Measurements from ENCODE around the gene MACROD1. TPM values are rescaled to one million over a fixed set of nuclear protein-coding genes. Genes with fewer than 3 reads are reported as not detected.

MACROD1 gene
- total RNA-seq, 3 donors from 2014 or later (not counting 1 experiment from before 2014, with no cell fraction given): 0.73 to 3.3 (median 1.8) TPM

DNA sequence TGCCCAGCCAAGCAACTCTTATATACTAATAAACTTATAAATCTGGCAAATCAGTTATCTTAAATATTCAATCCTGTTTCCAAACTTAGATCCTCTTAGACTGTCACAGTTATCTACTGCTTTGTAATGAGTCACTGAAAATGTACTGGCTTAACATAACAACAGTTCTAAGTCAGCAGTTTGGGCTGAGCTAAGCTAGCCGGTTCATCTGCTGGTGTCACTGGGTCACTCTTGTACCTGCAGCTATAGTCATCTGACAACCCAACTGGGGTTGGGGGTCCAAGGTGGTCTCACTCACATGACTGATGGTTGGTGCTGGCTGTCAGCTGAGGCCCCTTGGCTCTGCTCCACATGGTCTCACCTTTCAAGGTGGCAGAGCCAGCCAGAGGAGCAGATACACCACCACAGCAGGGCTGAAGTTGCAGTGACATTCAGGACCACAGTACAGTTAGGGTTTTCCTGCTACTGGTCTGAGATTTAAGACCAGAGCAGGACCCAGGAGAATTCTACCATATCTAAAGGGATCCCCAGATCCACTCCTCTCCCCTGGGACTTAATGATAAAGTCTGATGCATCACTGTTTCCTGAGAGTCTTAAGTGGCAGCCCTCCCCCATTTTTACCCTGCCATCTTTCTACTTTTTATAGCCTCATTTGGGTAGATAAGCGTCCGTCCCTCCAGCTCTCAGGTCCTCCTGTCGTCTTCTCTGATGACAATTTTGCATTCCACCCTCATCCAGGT is 7.9 kb upstream of the MACROD1 start:
- no peaks in the 10 kb centered on the region for H3K36me3 Mint-ChIP-seq
- H3K27ac Mint-ChIP-seq: no peak overlapping the region
- no peaks in the 10 kb centered on the region for H3K36me3 ChIP-seq (ENCODE audit: control insufficient read depth, insufficient read depth, low read length)
- TF ChIP-seq, protein P1, sequence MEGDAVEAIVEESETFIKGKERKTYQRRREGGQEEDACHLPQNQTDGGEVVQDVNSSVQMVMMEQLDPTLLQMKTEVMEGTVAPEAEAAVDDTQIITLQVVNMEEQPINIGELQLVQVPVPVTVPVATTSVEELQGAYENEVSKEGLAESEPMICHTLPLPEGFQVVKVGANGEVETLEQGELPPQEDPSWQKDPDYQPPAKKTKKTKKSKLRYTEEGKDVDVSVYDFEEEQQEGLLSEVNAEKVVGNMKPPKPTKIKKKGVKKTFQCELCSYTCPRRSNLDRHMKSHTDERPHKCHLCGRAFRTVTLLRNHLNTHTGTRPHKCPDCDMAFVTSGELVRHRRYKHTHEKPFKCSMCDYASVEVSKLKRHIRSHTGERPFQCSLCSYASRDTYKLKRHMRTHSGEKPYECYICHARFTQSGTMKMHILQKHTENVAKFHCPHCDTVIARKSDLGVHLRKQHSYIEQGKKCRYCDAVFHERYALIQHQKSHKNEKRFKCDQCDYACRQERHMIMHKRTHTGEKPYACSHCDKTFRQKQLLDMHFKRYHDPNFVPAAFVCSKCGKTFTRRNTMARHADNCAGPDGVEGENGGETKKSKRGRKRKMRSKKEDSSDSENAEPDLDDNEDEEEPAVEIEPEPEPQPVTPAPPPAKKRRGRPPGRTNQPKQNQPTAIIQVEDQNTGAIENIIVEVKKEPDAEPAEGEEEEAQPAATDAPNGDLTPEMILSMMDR (IDR thresholded peaks at IDR 0.05): no peak
- H3K4me3 ChIP-seq (ENCODE audit: low read length): no peak overlapping the region
- no peaks in the 10 kb centered on the region for H3K9me3 ChIP-seq (ENCODE audit: control insufficient read depth, insufficient read depth, low read length)
- intact Hi-C loops (cut with micrococcal nuclease): no loop called here
- no peaks in the 10 kb centered on the region for H3K4me1 ChIP-seq (ENCODE audit: control insufficient read depth, insufficient read depth, low read length)
- no peaks in the 10 kb centered on the region for H3K9me3 Mint-ChIP-seq
- WGBS (ENCODE audit: insufficient coverage): 93% methylated on average over 4 of the region's 4 CpGs
- H3K4me3 Mint-ChIP-seq: no peak overlapping the region
- H3K27me3 ChIP-seq (ENCODE audit: control insufficient read depth, insufficient read depth, low read length): no peaks in the 10 kb centered on the region
- no peak overlapping the region for H3K27ac ChIP-seq (ENCODE audit: low read length)
- no peak for DNase-seq
- peaks cover 0 to 4% of the 10 kb centered on the region in 2 donors for H3K4me1 Mint-ChIP-seq
- no peaks in the 10 kb centered on the region for H3K27me3 Mint-ChIP-seq (ENCODE audit: low read depth in 2 of 2)
- no peak for ATAC-seq

DNA sequence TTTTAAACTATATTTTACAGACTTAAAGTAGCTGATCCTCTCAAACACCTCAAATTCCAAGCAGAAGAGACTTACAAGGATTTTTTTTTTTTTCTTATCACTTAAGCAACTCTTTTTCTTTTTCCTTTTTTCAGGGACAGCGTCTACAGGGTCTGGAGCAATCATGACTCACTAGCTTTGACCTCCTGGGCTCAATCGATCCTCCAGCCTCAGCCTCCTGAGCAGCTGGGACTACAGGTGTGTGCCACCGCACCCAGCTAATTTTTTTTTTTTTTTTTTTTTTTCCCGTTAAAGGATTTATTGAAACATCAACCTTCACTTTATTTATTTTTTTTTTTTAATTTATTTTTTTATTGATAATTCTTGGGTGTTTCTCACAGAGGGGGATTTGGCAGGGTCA is 4.5 kb upstream of the MACROD1 start:
- H3K36me3 ChIP-seq (ENCODE audit: control insufficient read depth, insufficient read depth, low read length): no peaks in the 10 kb centered on the region
- Mint-ChIP-seq H3K27me3 (ENCODE audit: low read depth in 2 of 2) (no peaks in the 10 kb centered on the region), H3K9me3 (no peaks in the 10 kb centered on the region), H3K4me1 (no peaks in the 10 kb centered on the region), H3K27ac (no peak overlapping the region), H3K36me3 (no peaks in the 10 kb centered on the region), H3K4me3 (no peak overlapping the region)
- DNase-seq (no peak), ATAC-seq (no peak)
- WGBS (ENCODE audit: insufficient coverage): 100% methylated on average over 2 of the region's 4 CpGs
- H3K27me3 ChIP-seq (ENCODE audit: control insufficient read depth, insufficient read depth, low read length): no peaks in the 10 kb centered on the region
- TF ChIP-seq, protein P1 (IDR thresholded peaks at IDR 0.05): no peak
- peaks cover 7% of the 10 kb centered on the region for H3K4me1 ChIP-seq (ENCODE audit: control insufficient read depth, insufficient read depth, low read length)
- H3K9me3 ChIP-seq (ENCODE audit: control insufficient read depth, insufficient read depth, low read length): no peaks in the 10 kb centered on the region
- intact Hi-C loops (cut with micrococcal nuclease): no loop called here
- H3K27ac ChIP-seq (ENCODE audit: low read length): no peak overlapping the region
- H3K4me3 ChIP-seq (ENCODE audit: low read length): no peak overlapping the region

GRCh38 chr11:64165481-64165841 is 452 bp downstream of the MACROD1 start:
- peaks cover 15% of the 10 kb centered on the region for H3K4me1 ChIP-seq (ENCODE audit: control insufficient read depth, insufficient read depth, low read length)
- H3K36me3 ChIP-seq (ENCODE audit: control insufficient read depth, insufficient read depth, low read length): no peaks in the 10 kb centered on the region
- DNase-seq (peak in 1 of 2 donors; percentile 34), ATAC-seq (peak in 2 of 3 donors; percentile 8 to 17)
- Mint-ChIP-seq H3K9me3 (no peaks in the 10 kb centered on the region), H3K27me3 (ENCODE audit: low read depth in 2 of 2) (no peaks in the 10 kb centered on the region), H3K4me3 (no peak overlapping the region), H3K36me3 (no peaks in the 10 kb centered on the region), H3K4me1 (peaks cover 0 to 7% of the 10 kb centered on the region in 2 donors), H3K27ac (no peak overlapping the region)
- peak overlapping the region; percentile 63 for H3K4me3 ChIP-seq (ENCODE audit: low read length)
- H3K27me3 ChIP-seq (ENCODE audit: control insufficient read depth, insufficient read depth, low read length): no peaks in the 10 kb centered on the region
- WGBS (ENCODE audit: insufficient coverage): 2% methylated on average over 32 of the region's 32 CpGs
- H3K9me3 ChIP-seq (ENCODE audit: control insufficient read depth, insufficient read depth, low read length): no peaks in the 10 kb centered on the region
- H3K27ac ChIP-seq (ENCODE audit: low read length): no peak overlapping the region
- intact Hi-C loops (cut with micrococcal nuclease): no loop called here
- TF ChIP-seq, protein P1 (IDR thresholded peaks at IDR 0.05): no peak
